Erythroblast (primary cell): ENCODE results near the gene PSKH1.

Experiments used
- GATA1 ChIP-seq: IDR thresholded peaks from 2 replicates; pipeline ENCODE4 v1.6.1; 2011; ENCODE audit warnings: low read depth, mild to moderate bottlenecking, control low read depth, low read length, moderate library complexity
- POLR2A ChIP-seq: IDR thresholded peaks from 2 replicates; pipeline ENCODE4 v1.6.1; 2011; ENCODE audit warnings: mild to moderate bottlenecking, low read length

DNA sequence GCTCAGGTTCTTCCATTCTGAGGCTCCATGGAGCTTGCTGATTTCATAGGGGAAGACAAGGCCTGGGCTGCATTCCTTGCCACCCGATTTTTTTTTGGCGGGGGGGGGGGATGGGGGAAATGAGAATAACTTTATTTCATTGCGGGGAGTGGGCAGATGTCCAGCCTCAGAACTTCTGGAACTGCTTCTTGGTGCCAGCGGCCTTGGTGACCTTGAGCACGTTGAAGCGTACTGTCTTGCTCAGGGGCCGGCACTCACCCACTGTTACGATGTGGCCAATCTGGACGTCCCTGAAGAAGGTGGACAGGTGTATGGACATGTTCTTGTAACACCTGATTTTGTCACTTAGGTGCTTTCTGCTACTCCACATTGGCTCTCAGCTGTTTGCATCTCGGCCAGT is 37.3 kb upstream of the PSKH1 start:
- no peak for TF ChIP-seq POLR2A
- no peak for TF ChIP-seq GATA1
